Progenitor cell of endocrine pancreas (in vitro differentiated cells): ENCODE data around the gene PTPN9. TPM values are rescaled to one million over a fixed set of nuclear protein-coding genes. Genes with fewer than 3 reads are reported as not detected.

Experiments
- DNase-seq: peaks from one replicate; pipeline ENCODE4 v3.0.0; 2021; ENCODE audit warnings: low spot score; ENCODE audit not compliant: unreplicated experiment
- H3K27ac Mint-ChIP-seq: 2 replicates; pipeline ENCODE4 v1.8.0; 2021; ENCODE audit warnings: mild to moderate bottlenecking, moderate library complexity, mixed read lengths
- H3K27me3 Mint-ChIP-seq: 2 replicates; pipeline ENCODE4 v1.8.0; 2021; ENCODE audit warnings: mixed read lengths
- H3K36me3 Mint-ChIP-seq: 2 replicates; pipeline ENCODE4 v1.8.0; 2022; ENCODE audit warnings: mixed read lengths; ENCODE audit not compliant: insufficient read depth
- H3K4me1 Mint-ChIP-seq: 2 replicates; pipeline ENCODE4 v1.8.0; 2021; ENCODE audit warnings: low read depth, mixed read lengths
- H3K4me3 Mint-ChIP-seq: 2 replicates; pipeline ENCODE4 v1.8.0; 2021; ENCODE audit warnings: low read depth, mild to moderate bottlenecking, moderate library complexity, mixed read lengths
- H3K9me3 Mint-ChIP-seq: 2 replicates; pipeline ENCODE4 v1.8.0; 2021; ENCODE audit warnings: low read depth, mixed read lengths
- total RNA-seq: library from RNA; stranded (reverse); gene quantifications from 2 replicates; pipeline ENCODE4 v1.2.1, GENCODE V29; 2021
- TF ChIP-seq, protein P1 (sequence below): fragments of 200-600 bp; sonication (generic); IDR thresholded peaks from one replicate; pipeline ENCODE4 v1.5.0; 2021; ENCODE audit warnings: antibody characterized with exemption, mild to moderate bottlenecking; ENCODE audit not compliant: unreplicated experiment

Gene PTPN9
- total RNA-seq, 1 donor from 2014 or later, result 37.1 TPM

DNA sequence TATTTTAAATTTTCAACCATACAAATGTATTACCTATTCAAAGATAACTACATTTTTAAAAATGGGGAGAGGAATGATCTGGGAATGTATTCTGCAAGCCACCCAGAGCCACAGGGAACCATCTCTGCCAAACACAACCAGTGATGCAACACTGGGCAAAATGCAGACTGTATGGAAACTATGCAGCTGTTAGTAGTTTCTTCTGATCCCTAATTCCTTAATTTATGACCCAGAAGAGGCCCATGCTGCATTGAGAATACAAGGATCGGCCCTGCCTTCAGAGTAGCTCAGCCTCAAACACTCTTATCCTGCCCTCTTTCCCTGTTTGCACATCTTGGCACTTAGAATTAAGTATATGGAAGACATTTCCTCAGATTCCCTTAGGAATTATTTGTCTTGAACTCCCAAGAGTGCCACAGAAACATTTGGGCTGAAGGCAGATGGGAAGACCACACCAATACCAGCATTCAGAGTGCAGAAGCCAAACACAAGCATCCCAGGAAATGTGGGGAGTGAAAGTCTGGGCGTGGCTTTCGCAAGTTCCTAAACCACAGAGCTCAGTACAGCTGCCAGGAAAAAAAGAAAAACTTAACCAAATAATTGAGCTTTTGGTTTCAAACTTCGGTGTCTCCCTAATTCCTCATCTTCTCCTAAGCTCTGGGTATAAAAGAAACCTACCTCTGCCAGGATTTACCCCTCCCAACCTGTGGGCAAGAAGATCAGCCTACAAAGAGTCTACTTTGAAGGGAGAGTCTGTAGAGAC lies 41.1 kb upstream of the PTPN9 start:
- Mint-ChIP-seq H3K27me3 (no peaks in the 10 kb centered on the region), H3K27ac (no peak overlapping the region), H3K4me3 (no peak overlapping the region), H3K9me3 (no peaks in the 10 kb centered on the region), H3K36me3 (peaks cover 9% of the 10 kb centered on the region), H3K4me1 (no peaks in the 10 kb centered on the region)
- TF ChIP-seq, protein P1, sequence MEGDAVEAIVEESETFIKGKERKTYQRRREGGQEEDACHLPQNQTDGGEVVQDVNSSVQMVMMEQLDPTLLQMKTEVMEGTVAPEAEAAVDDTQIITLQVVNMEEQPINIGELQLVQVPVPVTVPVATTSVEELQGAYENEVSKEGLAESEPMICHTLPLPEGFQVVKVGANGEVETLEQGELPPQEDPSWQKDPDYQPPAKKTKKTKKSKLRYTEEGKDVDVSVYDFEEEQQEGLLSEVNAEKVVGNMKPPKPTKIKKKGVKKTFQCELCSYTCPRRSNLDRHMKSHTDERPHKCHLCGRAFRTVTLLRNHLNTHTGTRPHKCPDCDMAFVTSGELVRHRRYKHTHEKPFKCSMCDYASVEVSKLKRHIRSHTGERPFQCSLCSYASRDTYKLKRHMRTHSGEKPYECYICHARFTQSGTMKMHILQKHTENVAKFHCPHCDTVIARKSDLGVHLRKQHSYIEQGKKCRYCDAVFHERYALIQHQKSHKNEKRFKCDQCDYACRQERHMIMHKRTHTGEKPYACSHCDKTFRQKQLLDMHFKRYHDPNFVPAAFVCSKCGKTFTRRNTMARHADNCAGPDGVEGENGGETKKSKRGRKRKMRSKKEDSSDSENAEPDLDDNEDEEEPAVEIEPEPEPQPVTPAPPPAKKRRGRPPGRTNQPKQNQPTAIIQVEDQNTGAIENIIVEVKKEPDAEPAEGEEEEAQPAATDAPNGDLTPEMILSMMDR, result no peak
- DNase-seq, result no peak

DNA sequence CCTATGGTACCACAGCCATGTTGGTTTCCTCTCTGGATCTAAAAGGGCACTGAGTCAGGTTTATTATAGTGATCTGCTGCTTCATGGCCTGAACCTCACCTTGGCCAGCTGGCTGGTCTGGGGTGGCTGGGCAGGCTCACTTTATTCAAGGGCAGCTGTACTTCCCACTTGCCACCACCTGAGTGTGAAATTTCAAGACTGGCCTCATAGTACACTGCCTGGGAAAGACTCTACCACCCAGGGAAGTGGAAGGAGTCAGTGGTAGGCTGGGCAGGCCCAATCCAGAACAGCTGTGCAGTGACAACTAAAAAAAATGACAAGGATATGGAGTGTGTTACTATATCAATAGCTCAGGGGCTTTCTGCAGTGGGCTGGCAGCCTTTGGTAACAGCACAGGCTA lies 37.7 kb upstream of the PTPN9 start:
- peaks cover 20% of the 10 kb centered on the region for H3K36me3 Mint-ChIP-seq
- no peaks in the 10 kb centered on the region for H3K27me3 Mint-ChIP-seq
- no peak overlapping the region for H3K27ac Mint-ChIP-seq

DNA sequence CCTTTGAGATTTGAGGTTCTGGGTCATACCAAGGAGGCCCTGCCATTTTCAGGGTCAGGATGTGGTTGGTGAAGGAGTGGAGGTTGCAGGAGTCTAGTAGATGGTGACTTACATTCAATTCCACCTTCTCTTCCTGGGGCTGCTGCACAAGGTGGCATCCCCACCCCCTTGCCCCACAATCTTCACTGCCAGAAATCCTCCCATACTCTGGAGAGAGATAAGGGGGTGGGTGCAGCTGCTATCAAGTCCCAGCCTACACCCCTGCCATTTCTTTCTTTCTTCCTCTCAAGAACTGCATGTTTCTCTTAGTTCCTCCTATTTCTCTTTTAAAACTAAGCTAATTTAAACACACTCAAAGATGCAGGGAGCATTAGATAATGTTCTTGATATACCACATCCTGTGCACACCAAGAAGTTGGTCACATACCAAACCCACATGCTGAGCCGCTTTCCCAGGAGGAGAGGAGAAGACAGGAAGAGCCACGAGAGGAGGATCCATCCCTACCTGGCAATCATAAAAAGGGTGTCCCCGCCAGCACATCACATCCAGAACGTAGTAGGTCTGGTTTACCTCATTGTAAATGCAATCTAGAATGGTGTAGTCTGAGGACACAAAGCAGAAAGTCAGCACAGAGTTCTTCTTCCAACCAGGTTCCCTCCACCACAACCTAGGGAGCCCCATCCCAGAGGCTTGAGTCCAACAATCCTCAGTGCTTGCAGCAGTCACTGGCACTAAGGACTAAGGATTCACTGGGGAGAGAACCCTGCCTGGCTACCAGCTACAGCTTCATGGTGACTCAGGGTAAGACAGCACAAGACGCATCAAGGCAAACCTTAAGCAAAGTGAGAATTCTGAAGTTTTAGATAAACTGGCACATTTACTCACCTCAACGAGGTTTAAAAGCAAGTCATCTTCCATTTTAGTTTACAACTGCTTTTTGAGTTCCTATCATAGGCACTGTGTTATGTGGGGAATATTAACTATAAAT lies 27.9 kb upstream of the PTPN9 start:
- Mint-ChIP-seq H3K36me3 (peaks cover 20% of the 10 kb centered on the region), H3K27ac (no peak overlapping the region), H3K4me3 (no peak overlapping the region), H3K4me1 (no peaks in the 10 kb centered on the region), H3K9me3 (no peaks in the 10 kb centered on the region), H3K27me3 (no peaks in the 10 kb centered on the region)
- TF ChIP-seq, protein P1, result no peak
- DNase-seq, result no peak

More for the DNA sequence above, 37.7 kb upstream of the PTPN9 start:
- Mint-ChIP-seq H3K4me1 (no peaks in the 10 kb centered on the region), H3K4me3 (no peak overlapping the region), H3K9me3 (no peaks in the 10 kb centered on the region)
- DNase-seq, result no peak
- TF ChIP-seq, protein P1, result no peak

DNA sequence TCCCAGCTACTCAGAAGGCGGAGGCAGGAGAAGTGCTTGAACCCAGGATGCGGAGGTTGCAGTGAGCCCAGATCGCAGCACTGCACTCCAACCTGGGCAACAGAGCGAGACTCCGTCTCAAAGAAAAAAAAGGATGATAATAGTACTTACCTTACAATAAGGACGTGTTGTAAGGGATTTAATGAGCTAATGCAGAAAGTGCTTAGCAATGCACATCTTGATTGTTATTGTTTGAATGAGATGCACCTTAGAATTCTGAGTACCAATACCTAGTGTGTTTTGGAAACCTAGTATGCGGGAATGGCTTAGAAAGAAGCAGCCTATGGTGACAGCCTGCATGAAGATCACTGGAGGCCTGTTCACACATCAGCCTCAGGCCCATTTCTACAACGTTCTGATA lies 26.9 kb upstream of the PTPN9 start:
- DNase-seq, result no peak
- no peaks in the 10 kb centered on the region for H3K9me3 Mint-ChIP-seq
- no peaks in the 10 kb centered on the region for H3K4me1 Mint-ChIP-seq
- peaks cover 18% of the 10 kb centered on the region for H3K36me3 Mint-ChIP-seq
- H3K4me3 Mint-ChIP-seq, result no peak overlapping the region
- H3K27ac Mint-ChIP-seq, result no peak overlapping the region
- no peaks in the 10 kb centered on the region for H3K27me3 Mint-ChIP-seq
- TF ChIP-seq, protein P1, result no peak

DNA sequence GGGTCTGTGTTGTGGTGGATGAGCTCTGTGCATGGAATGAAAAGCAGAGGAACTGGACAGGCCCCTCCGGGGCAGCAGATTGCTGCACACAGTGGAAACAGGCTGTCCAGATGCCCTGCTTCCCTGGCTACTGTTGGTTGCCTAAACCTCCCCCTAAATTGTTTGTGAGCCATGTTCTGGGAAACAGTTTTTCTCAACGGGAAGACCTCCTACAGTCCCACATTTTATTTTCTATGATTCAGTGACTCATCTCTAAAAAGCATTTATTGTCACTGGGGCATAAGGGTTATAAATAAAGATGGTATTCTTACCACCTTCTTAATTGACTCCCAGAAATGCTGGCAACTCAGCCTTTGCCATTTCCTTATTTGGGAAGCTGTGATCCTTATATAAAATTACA lies 20.3 kb upstream of the PTPN9 start:
- peaks cover 14% of the 10 kb centered on the region for H3K4me1 Mint-ChIP-seq
- TF ChIP-seq, protein P1, result no peak
- peaks cover 20% of the 10 kb centered on the region for H3K36me3 Mint-ChIP-seq
- H3K27me3 Mint-ChIP-seq, result no peaks in the 10 kb centered on the region
- no peak overlapping the region for H3K4me3 Mint-ChIP-seq
- DNase-seq, result no peak
- H3K9me3 Mint-ChIP-seq, result no peaks in the 10 kb centered on the region
- no peak overlapping the region for H3K27ac Mint-ChIP-seq
